ENCODE measurements around the gene NRN1L. TPM values are rescaled to one million over a fixed set of nuclear protein-coding genes. Genes with fewer than 3 reads are reported as not detected.
"Not testable (repeated sequence)": the region's sequence is repeated elsewhere in the genome, so short reads cannot be mapped to it uniquely, and the experiment has no call there.

The NRN1L gene
- total RNA-seq, 1 experiment from 2014 or later, result 1.4 TPM

GRCh38 chr16:67862623-67863583 is 21.8 kb upstream of the NRN1L start (continued):
- no peak for TF ChIP-seq REST (IDR thresholded peaks at IDR 0.05; ENCODE audit: low read depth)

GRCh38 chr16:67864044-67864443 is 20.6 kb upstream of the NRN1L start:
- Histone ChIP-seq H3K4me1 (ENCODE audit: control insufficient read depth in 1 of 2, insufficient read depth in 2 of 2, low read length in 2 of 2) (peaks cover 8 to 45% of the 10 kb centered on the region in 2 experiments; a peak in 3 of 4 replicates), H3K79me2 (ENCODE audit: insufficient read depth, low read length) (peaks cover 71% of the 10 kb centered on the region), H3K36me3 (ENCODE audit: control insufficient read depth in 1 of 2, insufficient read depth in 2 of 2, low read length in 2 of 2) (peaks cover 22 to 39% of the 10 kb centered on the region in 2 experiments; a peak in 3 of 4 replicates)
- H3K27me3 ChIP-seq (ENCODE audit: insufficient read depth, low read length); H3K9ac ChIP-seq (ENCODE audit: low read length); H3K4me3 ChIP-seq (replicated peaks in 1 of 2; ENCODE audit: low read depth in 1 of 2, low read length in 2 of 2); BruUV-seq (replicated peaks); H2AFZ ChIP-seq (ENCODE audit: low read depth, low read length, poor library complexity, severe bottlenecking); DNase-seq (ENCODE audit: low read depth, low spot score); H3K9me3 ChIP-seq (ENCODE audit: control insufficient read depth in 1 of 2, insufficient read depth in 1 of 2, low read depth in 1 of 2, low read length in 2 of 2); H3K9me2 ChIP-seq (ENCODE audit: insufficient read depth); H4K20me1 ChIP-seq (ENCODE audit: insufficient read depth); H3K4me2 ChIP-seq (ENCODE audit: low read length); H3K27ac ChIP-seq (ENCODE audit: low read depth, low read length); RAD21 ChIA-PET (ENCODE audit: low non-redundant PET in 1 of 2, low total read pairs in 2 of 2, uncharacterized antibody in 2 of 2, unreplicated experiment in 2 of 2); ATAC-seq: not testable (repeated sequence)
- intact Hi-C loops (cut with micrococcal nuclease), result loop anchor here (2.0 kb wide), 1 partner anchor 191 kb away; no protein-coding TSS in a partner anchor
- POLR2A ChIA-PET, result interaction anchor here (0.9 kb wide), 1 partner anchor 49 kb away, joined by 4 read pairs; no protein-coding TSS in a partner anchor
- CTCF ChIA-PET, result interaction anchor here (1.1 to 2.1 kb wide), 3 partner anchors 48 to 191 kb away, joined by 4 to 15 read pairs (median 12); no protein-coding TSS in a partner anchor

Measured in HCT116 (cell line).